Putamen (tissue), 1 donor: ENCODE measurements around the gene DRC1.

Source experiments
- DNase-seq: peaks from one replicate; pipeline ENCODE4 v3.0.0-alpha.2; 2016; ENCODE audit warnings: low spot score

The DRC1 gene

DNA sequence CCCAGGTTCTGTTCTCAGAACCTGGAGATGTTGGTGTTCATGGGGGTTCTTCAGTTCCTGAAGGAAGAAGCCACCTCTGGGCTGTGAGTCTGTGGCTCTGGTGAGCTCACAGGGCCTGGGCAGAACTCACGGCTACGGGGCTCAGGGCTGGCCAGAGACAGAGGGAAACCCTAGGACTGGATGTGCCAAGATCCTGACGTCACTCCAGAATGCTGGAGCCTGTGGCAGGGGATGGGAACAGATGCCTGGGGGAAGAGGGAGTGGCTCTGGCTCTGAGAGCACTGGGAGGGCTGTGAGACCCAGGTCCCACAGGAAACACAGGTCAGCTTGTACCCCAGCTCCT lies 76.2 kb downstream of the DRC1 start, which contains the start of gene OTOF:
Gene OTOF, minus strand, starts transcription at position 214 of the 343 bp plus-strand sequence.
- no peak for DNase-seq

DNA sequence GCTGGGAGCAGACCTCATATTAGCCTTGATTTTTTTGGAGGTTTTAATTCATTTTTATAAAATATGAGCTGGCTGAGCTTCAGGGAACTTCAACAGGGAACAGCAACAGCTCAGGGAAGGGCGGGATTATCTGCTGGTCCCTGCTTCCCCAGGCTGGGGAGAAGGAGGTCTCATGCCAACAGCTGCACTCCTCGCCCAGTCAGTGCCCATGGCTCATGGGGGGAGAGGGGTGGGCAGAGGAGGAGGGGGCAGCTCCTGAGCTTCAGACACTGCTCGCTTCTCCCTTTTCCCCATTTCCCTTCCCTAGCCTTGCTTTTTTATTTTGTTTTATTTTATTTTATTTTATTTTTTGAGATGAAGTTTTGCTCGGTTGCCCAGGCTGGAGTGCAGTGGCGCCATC lies 76.6 kb downstream of the DRC1 start:
- DNase-seq, result no peak

DNA sequence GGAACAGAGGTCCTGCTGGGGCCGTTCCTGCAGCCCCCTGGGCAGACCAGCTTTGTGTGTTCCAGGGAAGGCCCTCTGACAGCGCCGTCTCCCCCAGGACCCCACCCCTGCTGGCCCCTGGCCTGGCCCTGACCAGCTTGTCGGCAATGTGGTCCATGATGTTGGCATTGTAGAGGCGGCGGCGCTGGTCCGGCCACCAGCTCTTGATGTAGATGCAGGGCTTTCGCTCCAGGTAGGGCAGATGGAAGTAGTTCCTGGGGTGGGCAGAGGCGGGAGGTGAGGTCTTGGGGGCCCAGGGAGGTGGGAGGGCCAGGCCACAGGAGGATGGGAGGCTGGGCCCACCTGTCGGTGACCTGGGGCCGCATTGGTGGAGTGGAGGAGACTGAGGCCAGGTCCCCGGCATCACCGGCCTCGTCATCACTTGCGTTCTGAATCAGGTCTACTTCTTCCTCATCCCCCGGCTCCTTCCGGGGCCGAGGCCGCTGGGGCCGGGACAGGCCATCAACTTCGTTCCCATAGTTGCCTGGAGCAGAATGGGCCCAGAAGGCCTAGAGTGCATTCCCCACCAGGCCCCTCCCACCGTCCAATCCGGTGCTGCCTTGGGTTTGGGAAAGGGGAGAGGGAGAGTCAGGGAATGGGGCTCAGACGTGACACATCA lies 77.5 kb downstream of the DRC1 start:
- DNase-seq, result no peak

DNA sequence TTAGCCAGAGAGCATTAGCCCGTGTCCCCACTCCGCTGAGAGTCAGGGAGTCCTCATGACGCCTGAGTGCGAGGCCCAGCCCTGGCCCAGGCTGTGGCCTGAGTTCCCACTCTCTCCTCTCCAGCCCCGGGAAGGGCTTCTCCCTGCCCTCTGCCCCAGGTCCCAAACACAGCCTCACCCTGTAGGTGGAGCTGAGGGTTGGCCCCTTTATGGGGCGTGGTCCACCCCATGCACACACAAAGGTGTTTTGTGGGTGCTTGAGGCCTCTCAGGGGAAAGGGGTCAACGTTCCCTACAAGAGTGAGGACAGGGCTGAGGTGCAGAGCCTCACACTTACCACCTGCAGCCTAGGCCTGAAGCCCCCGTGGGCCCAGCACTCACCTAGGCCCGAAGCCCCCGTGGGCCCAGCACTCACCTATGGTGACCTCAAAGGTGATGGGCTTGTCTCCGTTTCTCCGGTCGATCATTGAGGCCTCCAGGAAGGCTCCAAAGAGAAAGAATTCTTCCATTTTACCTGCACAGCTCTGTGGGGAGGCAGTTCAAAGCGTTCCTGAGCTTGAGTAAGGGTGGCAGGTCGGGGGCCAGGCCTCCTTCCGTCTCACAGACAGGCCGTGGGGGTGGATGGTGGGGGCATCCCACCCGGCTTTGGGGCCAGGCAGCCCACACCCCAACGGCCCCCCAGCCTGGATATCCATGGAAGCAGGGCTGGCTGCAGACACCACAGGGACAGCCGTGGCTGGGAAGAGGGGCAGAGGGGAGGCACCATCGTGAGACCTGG lies 78.3 kb downstream of the DRC1 start:
- DNase-seq, result no peak

DNA sequence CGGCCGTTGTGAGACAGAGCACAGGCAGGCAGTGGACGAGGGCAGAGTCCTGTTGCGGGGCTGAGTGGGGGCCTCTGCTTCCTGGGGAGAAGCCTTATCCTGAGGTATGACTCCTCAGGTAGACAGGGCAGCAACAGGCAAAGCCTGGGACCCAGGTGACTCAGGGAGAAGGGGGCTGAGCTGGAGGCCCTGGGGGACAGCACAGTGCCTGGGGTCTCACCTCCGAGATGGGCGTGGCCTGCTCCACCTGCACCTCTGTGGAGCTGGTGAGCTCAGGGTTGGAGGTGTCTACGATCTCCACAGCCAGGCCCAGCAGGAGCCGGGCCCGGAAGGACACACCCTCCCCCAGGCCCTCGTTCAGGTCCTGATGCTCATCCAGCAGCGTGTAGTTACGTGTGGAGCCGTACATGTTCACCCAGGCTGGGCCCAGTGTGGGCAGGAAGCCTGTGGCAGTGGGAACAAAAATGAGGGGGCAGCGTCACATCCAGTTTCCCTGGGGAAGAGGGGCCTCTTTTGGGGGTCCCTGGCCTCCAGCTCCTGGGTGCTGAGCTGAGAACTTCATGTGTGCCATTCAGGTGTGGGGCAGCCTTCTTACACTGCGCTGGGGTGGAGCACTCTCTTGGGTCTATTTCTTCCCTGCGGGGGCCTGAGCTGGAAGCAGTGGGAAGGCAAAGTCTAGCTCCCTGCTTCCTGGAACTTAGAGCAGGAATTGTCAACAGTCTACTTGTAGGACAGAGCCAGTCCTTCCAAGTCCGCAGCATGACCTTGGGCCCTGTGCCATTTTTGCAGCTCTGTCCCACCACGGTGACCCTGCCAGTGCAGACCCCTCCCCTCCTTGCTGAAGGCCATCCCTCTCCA lies 79.1 kb downstream of the DRC1 start:
- DNase-seq, result peak; percentile 22

DNA sequence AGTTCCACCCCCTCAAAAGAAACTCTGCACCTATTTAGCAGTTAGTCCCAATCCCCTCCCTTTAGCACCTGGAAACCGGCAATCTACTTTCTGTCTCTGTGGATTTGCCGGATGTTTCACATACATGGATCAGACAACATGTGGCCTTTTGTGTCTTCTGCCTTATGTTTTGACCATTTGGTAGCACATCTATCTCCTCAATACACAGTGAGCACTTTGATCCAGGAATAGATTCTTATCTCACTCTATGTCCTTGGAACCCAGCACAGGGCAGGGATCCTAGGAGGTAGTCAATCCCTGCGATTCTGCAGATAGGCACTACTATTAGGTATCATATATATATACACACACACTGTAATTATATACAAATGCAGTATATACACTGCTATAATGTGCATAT lies 80.0 kb downstream of the DRC1 start:
- DNase-seq, result no peak

DNA sequence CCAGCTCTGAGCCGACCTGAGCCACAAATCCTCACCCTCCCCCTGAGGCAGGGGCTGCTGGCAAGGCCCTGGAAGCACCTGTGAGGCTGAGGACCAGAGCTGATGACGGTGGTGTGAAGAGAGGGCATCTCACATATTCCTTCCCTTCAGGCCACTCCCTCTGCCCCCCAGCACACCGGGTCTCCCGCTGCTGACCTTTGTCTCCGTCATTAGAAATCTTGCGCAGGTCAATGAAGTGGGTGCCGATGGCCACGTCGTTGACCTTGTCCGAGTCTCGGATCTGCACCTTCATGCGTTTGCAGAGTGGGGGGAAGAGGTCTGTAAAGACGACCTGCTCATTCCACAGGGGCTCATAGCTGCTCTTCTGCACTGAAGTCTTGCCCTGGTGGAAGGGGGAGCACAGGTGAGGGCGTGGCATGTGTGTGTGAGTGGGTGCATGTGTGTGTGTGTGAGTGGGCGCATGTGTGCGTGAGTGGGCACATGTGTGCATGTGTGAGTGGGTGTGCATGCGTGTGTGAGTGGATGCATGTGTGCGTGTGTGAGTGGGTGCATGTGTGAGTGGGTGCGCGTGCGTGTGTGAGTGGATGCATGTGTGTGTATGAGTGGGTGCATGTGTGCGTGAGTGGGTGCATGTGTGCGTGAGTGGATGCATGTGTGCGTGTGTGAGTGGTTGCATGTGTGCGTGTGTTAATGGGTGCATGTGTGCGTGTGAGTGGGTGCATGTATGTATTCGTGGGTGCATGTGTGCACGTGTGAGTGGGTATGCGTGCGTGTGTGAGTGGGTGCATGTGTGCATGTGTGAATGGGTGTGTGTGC lies 80.7 kb downstream of the DRC1 start:
- no peak for DNase-seq

DNA sequence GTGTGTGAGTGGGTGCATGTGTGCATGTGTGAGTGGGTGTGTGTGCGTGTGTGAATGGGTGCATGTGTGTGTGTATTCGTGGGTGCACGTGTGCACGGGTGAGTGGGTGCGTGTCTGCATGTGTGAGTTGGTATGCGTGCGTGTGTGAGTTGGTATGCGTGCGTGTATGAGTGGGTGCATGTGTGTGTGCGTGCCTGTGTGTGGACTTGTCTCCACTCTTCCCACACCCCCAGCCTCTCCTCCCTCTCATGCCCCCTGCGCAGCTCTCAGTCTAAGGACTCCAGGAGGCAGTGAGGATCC lies 81.3 kb downstream of the DRC1 start:
- DNase-seq, result no peak

DNA sequence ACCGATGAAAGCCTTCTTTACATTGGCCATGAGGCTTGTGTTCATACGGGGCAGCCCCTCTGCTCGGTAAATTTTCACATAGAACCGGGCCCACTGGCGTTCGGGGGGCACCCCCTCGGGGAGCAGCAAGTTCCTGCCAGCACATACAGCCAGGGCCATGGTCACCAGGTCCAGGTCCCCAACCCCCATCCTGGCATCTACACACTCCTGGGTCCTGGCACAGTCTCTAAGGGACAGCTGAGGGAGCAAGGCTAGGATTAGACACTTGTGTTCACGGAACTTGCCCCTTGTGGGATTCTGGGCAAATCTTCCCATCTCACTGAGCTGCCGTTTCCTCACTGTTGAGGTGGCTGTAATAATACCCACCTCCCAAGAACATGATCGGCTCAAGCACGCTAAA lies 81.8 kb downstream of the DRC1 start:
- no peak for DNase-seq

DNA sequence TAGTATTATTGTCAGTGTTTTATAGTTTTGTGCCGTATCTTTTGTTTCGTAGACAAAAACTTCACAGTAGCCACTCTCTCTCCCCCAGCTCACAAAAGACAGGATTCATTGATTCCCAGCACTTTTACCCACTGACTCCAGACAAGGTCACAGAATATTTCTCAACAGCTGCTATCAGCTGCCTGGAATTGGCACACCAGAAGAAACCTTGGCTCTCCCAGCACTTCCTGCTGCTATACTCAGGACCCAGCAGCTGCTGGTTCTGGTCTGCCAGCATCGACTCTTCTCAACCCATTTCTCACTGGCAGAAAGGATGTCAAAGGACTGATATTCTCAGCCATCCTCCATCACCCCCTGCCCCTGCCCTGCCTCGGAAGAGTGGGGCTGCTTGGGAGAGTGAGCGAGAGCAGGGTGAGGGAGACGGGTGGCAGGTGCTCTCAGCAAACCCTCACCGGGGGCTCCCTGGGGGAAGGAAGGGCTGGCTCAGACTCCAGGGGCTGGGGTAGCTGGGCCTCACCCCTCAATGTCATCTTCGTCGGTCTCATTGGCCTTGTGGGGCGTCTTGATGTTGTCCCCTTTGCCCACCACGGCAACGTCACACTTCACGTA lies 82.3 kb downstream of the DRC1 start:
- no peak for DNase-seq

DNA sequence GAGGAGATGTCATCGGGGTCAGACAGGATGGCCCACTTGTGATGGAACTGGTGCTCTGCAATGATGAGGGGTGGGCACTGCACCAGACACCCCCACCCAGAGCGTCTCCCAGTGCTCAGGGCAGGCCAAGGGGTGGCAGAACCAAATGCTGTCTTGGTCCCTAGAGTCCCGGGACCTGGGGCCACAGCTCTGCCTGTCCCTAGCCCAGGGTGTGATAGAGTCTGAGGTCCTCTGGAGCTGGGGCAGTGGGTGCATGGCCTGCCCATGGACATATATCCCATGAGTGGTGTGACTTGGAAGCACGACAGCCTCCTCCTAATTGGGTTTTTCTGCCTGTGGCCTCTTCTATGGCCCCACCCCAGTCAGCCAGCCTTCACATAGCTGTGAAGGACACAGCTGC lies 82.9 kb downstream of the DRC1 start:
- DNase-seq, result no peak

DNA sequence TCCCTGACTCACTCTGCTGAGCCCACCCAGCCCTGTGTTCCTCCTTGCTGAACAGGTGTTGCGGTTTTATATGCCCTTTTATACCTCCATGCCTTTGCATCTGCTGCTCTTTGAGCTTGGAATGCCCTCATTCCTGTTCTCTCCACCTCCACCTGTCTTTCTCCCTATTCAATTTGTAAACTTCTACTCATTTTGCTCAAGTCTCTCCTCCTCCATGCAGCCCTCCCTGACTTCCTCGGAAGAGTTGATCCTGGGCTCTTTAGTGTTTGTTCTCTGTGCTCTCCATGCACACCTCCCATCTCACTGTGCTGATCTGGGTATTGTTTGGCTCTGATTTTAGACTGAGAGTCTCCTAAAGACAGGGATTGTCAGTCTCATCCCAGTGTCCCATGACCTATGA lies 83.4 kb downstream of the DRC1 start:
- DNase-seq, result no peak

DNA sequence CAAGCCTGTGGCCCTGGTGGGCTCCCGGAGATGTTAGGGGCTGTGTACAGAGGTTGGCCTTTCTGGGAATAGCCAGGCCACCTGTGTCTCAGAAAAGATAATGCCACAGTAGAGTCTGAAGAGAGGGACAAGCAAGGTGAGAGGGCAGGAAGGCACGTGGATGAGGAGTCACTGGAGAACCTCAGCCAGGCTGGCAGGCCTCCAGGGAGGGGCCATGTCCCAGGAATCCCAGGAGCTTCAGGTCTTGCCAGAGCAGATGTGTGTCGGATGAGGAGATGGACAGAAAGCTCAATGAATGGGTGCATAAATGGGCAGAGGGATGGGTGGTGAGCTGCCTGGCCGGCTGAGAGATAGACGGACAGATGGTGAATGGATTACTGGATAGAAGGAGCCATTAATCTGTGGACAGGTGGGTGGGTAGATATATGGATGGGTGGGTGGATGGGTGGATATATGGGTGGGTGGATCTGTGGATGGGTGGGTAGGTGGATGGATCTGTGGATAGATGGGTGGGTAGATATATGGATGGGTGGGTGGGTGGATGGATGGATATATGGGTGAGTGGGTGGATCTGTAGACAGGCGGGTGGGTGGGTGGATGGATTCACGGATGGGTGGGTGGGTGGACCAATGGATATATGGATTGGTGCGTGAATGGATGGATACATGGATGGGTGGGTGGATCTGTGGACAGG lies 84.2 kb downstream of the DRC1 start:
- no peak for DNase-seq

DNA sequence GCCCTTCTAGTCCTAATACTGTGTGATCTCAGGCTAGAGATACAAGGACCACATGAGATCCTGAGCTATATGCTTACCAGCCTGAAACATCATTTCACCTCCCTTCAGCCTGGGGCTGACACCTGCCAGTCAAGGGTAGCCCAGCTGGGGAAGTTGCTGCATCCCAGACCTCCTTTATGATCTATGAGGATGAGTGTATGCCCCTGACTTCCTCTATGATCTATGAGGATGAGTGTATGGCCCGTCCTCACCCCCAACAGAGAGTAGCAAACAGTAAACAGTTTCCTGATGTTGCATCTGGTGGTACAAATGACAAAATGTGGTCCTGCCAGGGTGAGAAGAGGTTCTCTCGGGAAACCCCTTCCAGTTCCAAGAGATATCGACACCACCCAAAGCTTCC lies 85.1 kb downstream of the DRC1 start:
- DNase-seq, result no peak

DNA sequence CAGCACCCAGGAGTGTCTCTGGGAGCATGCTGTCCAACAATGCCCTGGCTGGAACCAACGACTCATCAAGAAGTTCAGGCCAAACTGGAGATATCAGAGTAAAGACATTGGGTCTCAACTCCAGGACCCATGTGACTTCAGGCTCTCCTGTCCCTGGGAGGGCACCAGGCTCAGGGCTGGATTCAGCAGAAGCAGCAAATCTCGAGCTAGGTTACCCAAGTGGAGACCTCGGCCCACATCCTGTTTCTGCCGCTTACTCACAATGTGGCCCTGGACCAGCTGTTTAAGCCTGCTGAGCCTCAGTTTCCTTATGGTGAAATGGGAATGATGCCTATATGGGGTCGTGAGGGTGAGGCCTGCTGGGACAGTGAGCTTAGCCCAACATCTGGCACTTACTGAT lies 85.5 kb downstream of the DRC1 start:
- no peak for DNase-seq

DNA sequence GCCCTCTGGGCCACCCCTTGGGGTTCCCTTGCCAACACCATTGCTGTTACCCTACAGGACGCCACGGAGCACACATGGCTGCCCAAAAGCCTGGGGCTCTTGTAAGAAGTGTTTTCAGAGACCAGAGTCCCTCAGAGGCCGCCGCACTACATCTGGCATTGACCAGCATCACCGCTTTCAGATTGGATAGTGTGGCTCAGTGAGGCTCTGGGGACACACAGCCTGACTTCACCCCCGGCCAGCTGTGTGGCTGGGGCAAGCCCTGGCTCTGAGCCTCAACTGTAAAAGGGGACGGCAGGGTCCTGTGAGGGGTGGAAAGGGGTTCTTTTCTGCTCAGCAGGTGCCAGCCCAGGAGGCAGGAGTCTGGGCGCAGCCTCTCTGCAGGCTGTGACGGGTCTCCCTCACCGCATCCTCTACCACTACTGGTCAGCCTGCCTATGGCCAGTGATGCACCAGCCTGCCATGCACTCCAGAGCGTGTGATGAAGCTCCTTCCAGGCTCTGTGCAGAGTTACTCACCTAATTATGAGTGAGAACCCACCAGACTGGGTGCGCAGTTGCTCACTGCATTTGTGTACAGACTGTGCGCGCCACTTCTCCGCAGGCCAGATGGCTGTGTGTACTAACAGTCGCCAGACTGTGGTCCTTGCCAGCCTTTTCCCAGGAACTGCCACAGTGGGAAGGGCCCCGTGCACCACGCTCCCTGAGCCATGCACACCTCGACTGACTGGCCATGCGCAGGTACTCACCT lies 86.9 kb downstream of the DRC1 start:
- no peak for DNase-seq

DNA sequence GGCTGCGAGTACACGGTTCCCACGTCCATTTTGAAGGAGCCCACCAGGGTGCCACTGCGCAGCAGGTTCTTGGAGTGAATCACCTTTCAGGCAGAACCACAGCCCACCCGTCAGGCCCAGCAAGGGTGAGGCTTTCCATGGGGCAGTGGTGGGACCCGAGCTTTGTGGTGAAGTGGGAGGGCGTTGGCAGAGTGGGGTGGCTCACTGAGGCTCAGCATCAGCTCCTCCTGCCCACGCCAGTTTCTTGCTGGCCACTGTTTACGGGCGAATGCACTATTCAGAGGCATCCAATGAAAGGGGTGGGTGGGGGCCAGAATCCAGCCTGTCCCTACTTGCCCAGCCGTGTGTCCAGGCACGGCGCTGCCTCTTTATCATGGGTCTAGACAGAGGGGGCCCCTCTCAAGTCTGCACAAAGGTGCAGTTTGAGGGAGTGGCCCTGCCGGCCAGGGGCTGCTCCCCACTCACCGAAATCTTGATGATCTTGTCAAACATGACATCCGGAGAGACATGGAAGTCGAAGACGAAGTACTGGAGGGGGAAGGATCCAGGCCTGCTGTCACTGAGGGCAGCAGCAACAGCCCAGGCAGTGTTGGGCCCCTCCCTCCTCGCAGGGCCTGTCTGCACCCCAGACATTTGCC lies 87.6 kb downstream of the DRC1 start:
- DNase-seq, result no peak

DNA sequence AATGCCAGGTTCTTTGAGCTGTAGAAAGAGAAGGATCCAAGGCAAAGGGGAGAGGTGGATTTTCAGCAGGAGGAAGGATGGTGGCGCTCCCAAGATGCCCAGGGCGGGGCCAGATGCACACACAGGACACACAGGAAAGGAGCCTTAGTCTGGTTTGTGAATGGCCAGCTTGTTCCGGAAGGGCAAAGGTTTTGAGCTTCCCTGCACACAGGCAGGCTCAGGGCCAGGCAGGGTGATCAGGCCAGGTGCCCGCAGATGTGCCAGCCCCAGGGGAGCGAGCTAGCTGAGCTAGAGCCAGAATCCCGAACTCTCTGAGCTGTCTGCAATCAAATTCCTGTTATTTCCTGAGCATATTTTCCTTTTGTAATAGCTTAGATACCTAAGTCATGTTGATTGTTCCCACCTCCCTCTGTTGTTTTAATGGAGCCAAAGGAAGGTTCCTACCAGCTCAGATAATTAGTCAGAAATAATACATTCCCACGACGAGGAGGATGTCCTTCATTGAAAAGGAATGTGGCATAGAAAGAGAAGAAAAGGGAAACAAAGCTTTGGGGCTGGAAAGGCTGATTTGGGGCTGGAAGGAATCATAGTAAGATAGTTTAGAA lies 89.9 kb downstream of the DRC1 start:
- DNase-seq, result no peak

DNA sequence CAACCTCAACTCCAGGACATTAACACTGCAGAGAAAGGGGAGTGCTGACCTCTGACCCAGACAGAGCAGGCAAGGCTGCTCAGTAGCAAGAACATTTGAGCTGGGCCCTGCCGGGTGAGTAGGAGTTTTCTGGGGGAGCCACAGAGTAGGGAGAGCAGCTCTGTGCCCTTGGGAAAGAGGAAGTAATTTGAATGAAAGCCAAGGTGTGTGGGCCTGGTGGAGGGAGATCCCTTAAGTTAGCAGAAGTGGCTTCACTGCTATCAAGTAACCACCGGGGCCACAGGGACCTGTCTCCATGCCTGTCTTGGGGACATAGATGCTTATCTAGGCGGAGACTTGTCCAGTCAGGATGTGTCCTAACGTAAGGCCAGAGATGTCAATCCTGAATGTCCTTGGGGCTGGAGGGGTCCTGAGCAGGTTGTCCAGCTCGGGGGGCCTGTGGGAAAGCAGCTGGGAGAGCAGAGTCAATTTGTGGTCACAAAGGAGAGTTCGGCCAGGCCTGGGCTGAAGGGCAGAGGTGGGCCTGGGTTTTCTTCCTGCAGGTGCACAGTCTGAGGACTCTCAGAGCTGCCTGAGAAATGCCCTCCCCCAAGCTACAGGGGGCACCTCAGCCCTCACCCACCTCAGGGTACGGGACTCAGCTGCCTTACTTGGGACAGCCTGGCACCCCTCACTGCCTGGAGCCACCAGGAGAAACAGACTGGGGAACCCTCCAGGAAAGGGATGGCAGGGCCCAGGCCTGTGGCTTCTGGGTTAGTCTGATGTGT lies 91.2 kb downstream of the DRC1 start:
- DNase-seq, result no peak
